ENCODE results near the gene NRAP. TPM values are rescaled to one million over a fixed set of nuclear protein-coding genes. Genes with fewer than 3 reads are reported as not detected.

The NRAP gene
- total RNA-seq, 1 donor = under 0.01 TPM

GRCh38 chr10:113613977-113614690 is 49.7 kb downstream of the NRAP start:
- no peak overlapping the region for H3K4me3 ChIP-seq (ENCODE audit: low read depth, low read length)
- no peak for TF ChIP-seq CTCF (IDR thresholded peaks at IDR 0.05; ENCODE audit: insufficient read depth, low read length)
- DNase-seq (ENCODE audit: low read depth) = no peak

GRCh38 chr10:113613427-113613826 is 50.4 kb downstream of the NRAP start:
- TF ChIP-seq CTCF (IDR thresholded peaks at IDR 0.05; ENCODE audit: insufficient read depth, low read length) = no peak
- no peak overlapping the region for H3K4me3 ChIP-seq (ENCODE audit: low read depth, low read length)
- no peak for DNase-seq (ENCODE audit: low read depth)

GRCh38 chr10:113612154-113612553 is 51.7 kb downstream of the NRAP start:
- DNase-seq (ENCODE audit: low read depth) = no peak
- H3K4me3 ChIP-seq (ENCODE audit: low read depth, low read length) = no peak overlapping the region
- no peak for TF ChIP-seq CTCF (IDR thresholded peaks at IDR 0.05; ENCODE audit: insufficient read depth, low read length)

GRCh38 chr10:113610631-113611601 is 52.9 kb downstream of the NRAP start:
- TF ChIP-seq CTCF (IDR thresholded peaks at IDR 0.05; ENCODE audit: insufficient read depth, low read length) = no peak
- DNase-seq (ENCODE audit: low read depth) = no peak
- H3K4me3 ChIP-seq (ENCODE audit: low read depth, low read length) = no peak overlapping the region

GRCh38 chr10:113609704-113610108 is 54.1 kb downstream of the NRAP start:
- H3K4me3 ChIP-seq (ENCODE audit: low read depth, low read length) = no peak overlapping the region
- TF ChIP-seq CTCF (IDR thresholded peaks at IDR 0.05; ENCODE audit: insufficient read depth, low read length) = no peak
- no peak for DNase-seq (ENCODE audit: low read depth)

GRCh38 chr10:113605268-113605978 is 58.4 kb downstream of the NRAP start:
- no peak overlapping the region for H3K4me3 ChIP-seq (ENCODE audit: low read depth, low read length)
- DNase-seq (ENCODE audit: low read depth) = no peak
- TF ChIP-seq CTCF (IDR thresholded peaks at IDR 0.05; ENCODE audit: insufficient read depth, low read length) = no peak

Measured in fibroblast of the aortic adventitia (primary cell).